ENCODE measurements around the gene CHCHD10. TPM values are rescaled to one million over a fixed set of nuclear protein-coding genes. Genes with fewer than 3 reads are reported as not detected.

CHCHD10 gene
- total and polyA plus RNA-seq, 2 of the 4 experiments (the other 2 are of a cell fraction), result 2.2 to 11.2 TPM

- no peak overlapping the region for H2AK5ac ChIP-seq (ENCODE audit: low read depth, low read length)
- H3K9me3 ChIP-seq (ENCODE audit: control insufficient read depth, insufficient read depth, low read length), result peaks cover 4% of the 10 kb centered on the region; the same call in 1 of the 2 replicates
- no peaks in the 10 kb centered on the region for H3K27me3 ChIP-seq (ENCODE audit: control insufficient read depth, insufficient read depth, low read length)
- no peak overlapping the region for H3K9ac ChIP-seq (ENCODE audit: low read depth, low read length)
- no peak overlapping the region for H3K4me2 ChIP-seq (ENCODE audit: low read depth, low read length)
- H3K4ac ChIP-seq (ENCODE audit: low read depth, low read length), result no peak overlapping the region
- H2BK15ac ChIP-seq (ENCODE audit: low read depth, low read length), result no peak overlapping the region
- H3K4me3 ChIP-seq (ENCODE audit: insufficient read depth, low read depth, low read length), result no peak overlapping the region
- H4K8ac ChIP-seq (ENCODE audit: low read depth in 2 of 2, low read length in 2 of 2), result no peak overlapping the region
- no peak overlapping the region for H3K27ac ChIP-seq (ENCODE audit: insufficient read depth, low read length)
- H3K56ac ChIP-seq (ENCODE audit: extremely low read depth, insufficient read depth, low read length), result no peak overlapping the region
- WGBS, 2 experiments (ENCODE audit: extremely low coverage in 2 of 2, insufficient read length in 1 of 2), result no CpG with 5 or more reads among the region's 6 CpGs
- ChIA-PET POLR2A (ENCODE audit: unreplicated experiment) (no interaction called here), CTCF (no interaction called here)
- no peak overlapping the region for H3K18ac ChIP-seq (ENCODE audit: low read depth, low read length)
- H3K9me1 ChIP-seq (ENCODE audit: insufficient read depth, low read length), result peaks cover 10% of the 10 kb centered on the region
- BruUV-seq (replicated peaks), result no TSS peak
- in situ Hi-C loops (cut with MboI; ENCODE audit: low sequenced_read_pairs) (no loop called here), intact Hi-C loops (cut with micrococcal nuclease) (no loop called here), dilution Hi-C loops (cut with HindIII; ENCODE audit: low sequenced_read_pairs, unreplicated experiment) (no loop called here)
- no peak overlapping the region for H2AK9ac ChIP-seq (replicated peaks; ENCODE audit: low read depth, low read length, poor library complexity)
- peaks cover 4% of the 10 kb centered on the region for H3K4me1 ChIP-seq (ENCODE audit: control insufficient read depth, insufficient read depth, low read length)
- H2BK5ac ChIP-seq (ENCODE audit: low read depth, low read length, poor library complexity, severe bottlenecking), result no peak overlapping the region
- H4K20me1 ChIP-seq (ENCODE audit: insufficient read depth, low read length), result no peaks in the 10 kb centered on the region
- DNase-seq (no peak), ATAC-seq (ENCODE audit: low read depth) (no peak)
- TF ChIP-seq BHLHE40 (IDR thresholded peaks at IDR 0.05; ENCODE audit: low read depth, low read length) (no peak), CEBPB (IDR thresholded peaks at IDR 0.05; ENCODE audit: low read depth, low read length) (no peak), SMC3 (IDR thresholded peaks at IDR 0.05; ENCODE audit: low read depth, low read length) (no peak), RAD21 (IDR thresholded peaks at IDR 0.05; ENCODE audit: low read length) (no peak), ELK1 (IDR thresholded peaks at IDR 0.05; ENCODE audit: borderline replicate concordance, low read depth, low read length) (no peak), POLR2A (IDR thresholded peaks at IDR 0.05; ENCODE audit: low read depth, low read length) (no peak), CTCF (conservative IDR thresholded peaks at IDR 0.05; ENCODE audit: low read depth, low read length) (no peak), FOS (IDR thresholded peaks at IDR 0.05; ENCODE audit: low read depth, low read length) (no peak), RCOR1 (IDR thresholded peaks at IDR 0.05; ENCODE audit: insufficient replicate concordance, low read length) (no peak), RFX5 (IDR thresholded peaks at IDR 0.05; ENCODE audit: low read depth, low read length) (no peak), MAFK (IDR thresholded peaks at IDR 0.05; ENCODE audit: low read depth, low read length) (no peak)
- H3K14ac ChIP-seq (replicated peaks; ENCODE audit: low read depth, low read length), result no peak overlapping the region
- no peak overlapping the region for H4K5ac ChIP-seq (ENCODE audit: low read depth, low read length)
- H3K36me3 ChIP-seq (ENCODE audit: control insufficient read depth, insufficient read depth, low read length), result peaks cover 31% of the 10 kb centered on the region
- no peak overlapping the region for H3K23ac ChIP-seq (ENCODE audit: low read depth, low read length)
- no peak overlapping the region for H2BK20ac ChIP-seq (ENCODE audit: low read depth, low read length)
- no peak overlapping the region for H2BK120ac ChIP-seq (ENCODE audit: low read depth, low read length)
- peaks cover 12 to 31% of the 10 kb centered on the region in 2 experiments for H3K79me1 ChIP-seq (ENCODE audit: low read depth in 1 of 2, low read length in 2 of 2)
- no peak overlapping the region for H2AFZ ChIP-seq (replicated peaks; ENCODE audit: low read length, poor library complexity)
- no peak overlapping the region for H4K91ac ChIP-seq (ENCODE audit: insufficient read depth, low read depth, low read length)
Measured at GRCh38 chr22:23745791-23746190, 22.0 kb downstream of the CHCHD10 start.

Measured in IMR-90 (cell line).